Measurements from ENCODE around the gene MAPK1. TPM values are rescaled to one million over a fixed set of nuclear protein-coding genes. Genes with fewer than 3 reads are reported as not detected.
"Not testable (repeated sequence)": the region's sequence is repeated elsewhere in the genome, so short reads cannot be mapped to it uniquely, and the experiment has no call there.

Gene MAPK1
- total RNA-seq, 4 donors from 2014 or later, result 72.3 to 121 (median 85.2) TPM

GRCh38 chr22:21907638-21908522 is 40.4 kb upstream of the MAPK1 start:
- H3K4me3 ChIP-seq (ENCODE audit: low read depth, poor library complexity, severe bottlenecking), result no peak overlapping the region
- DNase-seq (ENCODE audit: low spot score in 2 of 2), result no peak
- intact Hi-C loops (cut with DNase I; ENCODE audit: low total_unique reads), result no loop called here
- WGBS, 2 donors, result 95 to 99% methylated on average over 7 of the region's 7 CpGs
- TF ChIP-seq POLR2A (IDR thresholded peaks at IDR 0.05), result no peak
- TF ChIP-seq CTCF (IDR thresholded peaks at IDR 0.05), result no peak

GRCh38 chr22:21905234-21905633 is 37.8 kb upstream of the MAPK1 start:
- intact Hi-C loops (cut with DNase I; ENCODE audit: low total_unique reads); DNase-seq (ENCODE audit: low spot score in 2 of 2); H3K4me3 ChIP-seq (ENCODE audit: low read depth, poor library complexity, severe bottlenecking): not testable (repeated sequence)
- WGBS, 2 donors, result 97 to 98% methylated on average over 11 of the region's 11 CpGs

GRCh38 chr22:21904250-21904789 is 36.9 kb upstream of the MAPK1 start:
- DNase-seq (ENCODE audit: low spot score in 2 of 2), result no peak
- WGBS, 2 donors, result 94 to 100% methylated on average over 4 of the region's 4 CpGs
- H3K4me3 ChIP-seq (ENCODE audit: low read depth, poor library complexity, severe bottlenecking), result no peak overlapping the region
- intact Hi-C loops (cut with DNase I; ENCODE audit: low total_unique reads), result no loop called here
- TF ChIP-seq POLR2A (IDR thresholded peaks at IDR 0.05) (no peak), CTCF (IDR thresholded peaks at IDR 0.05) (no peak)

GRCh38 chr22:21903283-21903682 is 35.8 kb upstream of the MAPK1 start:
- TF ChIP-seq POLR2A (IDR thresholded peaks at IDR 0.05), result no peak
- TF ChIP-seq CTCF (IDR thresholded peaks at IDR 0.05), result no peak
- DNase-seq (ENCODE audit: low spot score in 2 of 2), result no peak
- H3K4me3 ChIP-seq (ENCODE audit: low read depth, poor library complexity, severe bottlenecking), result no peak overlapping the region
- intact Hi-C loops (cut with DNase I; ENCODE audit: low total_unique reads), result no loop called here
- 88 to 92% methylated on average over 4 of the region's 4 CpGs for WGBS, 2 donors

GRCh38 chr22:21902296-21903087 is 35.0 kb upstream of the MAPK1 start:
- TF ChIP-seq POLR2A (IDR thresholded peaks at IDR 0.05) (no peak), CTCF (IDR thresholded peaks at IDR 0.05) (no peak)
- WGBS, 2 donors, result 93 to 94% methylated on average over 12 of the region's 12 CpGs
- DNase-seq (ENCODE audit: low spot score in 2 of 2), result no peak
- intact Hi-C loops (cut with DNase I; ENCODE audit: low total_unique reads), result no loop called here
- H3K4me3 ChIP-seq (ENCODE audit: low read depth, poor library complexity, severe bottlenecking), result no peak overlapping the region

- 65 to 90% methylated on average over 1 of the region's 1 CpG for WGBS, 2 donors
- DNase-seq (ENCODE audit: low spot score in 2 of 2), result no peak
- TF ChIP-seq CTCF (IDR thresholded peaks at IDR 0.05) (no peak), POLR2A (IDR thresholded peaks at IDR 0.05) (no peak)
- intact Hi-C loops (cut with DNase I; ENCODE audit: low total_unique reads), result no loop called here
- no peak overlapping the region for H3K4me3 ChIP-seq (ENCODE audit: low read depth, poor library complexity, severe bottlenecking)
Observed at GRCh38 chr22:21898354-21898896, 31.0 kb upstream of the MAPK1 start.
